Skeletal muscle satellite cell (primary cell): Measurements from ENCODE around the gene C15orf39. TPM values are rescaled to one million over a fixed set of nuclear protein-coding genes. Genes with fewer than 3 reads are reported as not detected.

ENCODE experiments used
- H3K27me3 ChIP-seq: 2 replicates; pipeline ENCODE4 v1.7.0; 2013; ENCODE audit warnings: low read length; ENCODE audit not compliant: control insufficient read depth, insufficient read depth
- H3K36me3 ChIP-seq: 2 replicates; pipeline ENCODE4 v1.7.0; 2013; ENCODE audit warnings: mild to moderate bottlenecking, control low read depth, low read length; ENCODE audit not compliant: insufficient read depth
- H3K4me1 ChIP-seq: 2 replicates; pipeline ENCODE4 v1.7.0; 2013; ENCODE audit warnings: low read length; ENCODE audit not compliant: control insufficient read depth, insufficient read depth
- H3K4me2 ChIP-seq: 2 replicates; pipeline ENCODE4 v1.7.0; 2013; ENCODE audit warnings: mild to moderate bottlenecking, low read length
- H3K4me3 ChIP-seq: 2 replicates; pipeline ENCODE4 v1.7.0; 2013; ENCODE audit warnings: low read length
- H3K9ac ChIP-seq: 2 replicates; pipeline ENCODE4 v1.7.0; 2013; ENCODE audit warnings: mild to moderate bottlenecking, low read depth, low read length, moderate library complexity
- H3K9me3 ChIP-seq: replicated peaks from 2 replicates; pipeline ENCODE4 v1.7.0; 2013; ENCODE audit warnings: mild to moderate bottlenecking, control low read depth, low read length
- total RNA-seq: library from RNA; depleted of rRNA; stranded (reverse); fragments of >200 nt; gene quantifications from 2 replicates; pipeline ENCODE4 v1.2.3, GENCODE V29; 2012; rRNA removed

C15orf39 gene
- 4.1 and 6.3 TPM in 2 replicates for total RNA-seq

DNA sequence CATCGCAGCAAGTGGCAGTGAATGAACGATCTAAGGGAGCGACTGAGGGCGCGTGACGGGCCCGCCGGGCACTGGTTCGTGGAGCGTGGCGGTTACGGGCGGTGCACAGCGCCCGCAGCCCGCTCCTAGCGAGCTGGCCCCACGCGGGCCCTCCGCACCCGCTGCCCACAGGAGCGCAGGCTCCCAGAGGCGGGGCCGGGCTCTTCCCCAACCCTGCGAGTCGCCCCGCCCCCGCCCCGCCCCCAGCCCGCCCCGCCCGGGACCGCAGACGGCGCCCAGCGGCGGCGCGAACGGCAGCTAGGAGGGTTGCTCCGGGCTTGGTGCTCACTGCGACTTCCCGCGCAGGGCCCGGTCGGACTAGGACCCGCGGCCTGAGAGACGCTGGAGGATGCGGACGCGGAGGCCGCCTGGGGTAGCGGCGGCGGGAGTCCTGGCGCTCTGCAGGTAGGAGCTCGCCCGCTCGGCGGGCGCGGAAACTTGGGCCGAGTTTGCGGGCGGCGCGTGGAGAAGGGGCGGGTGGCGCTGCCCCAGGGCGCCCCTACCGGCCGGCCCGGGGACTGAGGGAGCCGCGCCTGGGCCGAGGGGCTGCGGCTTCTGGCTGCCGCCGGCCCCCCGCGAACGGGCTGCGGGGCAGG lies at the start of gene C15orf39:
TSS of gene C15orf39 (plus strand) at position 267 of the 635 bp plus-strand sequence. CDS start 4,167 bp downstream, outside the sequence.
- peak within 1 kb of the TSS; percentile 85 for H3K4me2 ChIP-seq
- peak within 1 kb of the TSS; percentile 99 for H3K4me3 ChIP-seq
- no peaks in the 10 kb centered on the region for H3K9me3 ChIP-seq
- peak within 1 kb of the TSS; percentile 100 for H3K9ac ChIP-seq
- peaks cover 26% of the 10 kb centered on the region for H3K4me1 ChIP-seq
- H3K27me3 ChIP-seq = peaks cover 15% of the 10 kb centered on the region
- no peaks in the 10 kb centered on the region for H3K36me3 ChIP-seq

DNA sequence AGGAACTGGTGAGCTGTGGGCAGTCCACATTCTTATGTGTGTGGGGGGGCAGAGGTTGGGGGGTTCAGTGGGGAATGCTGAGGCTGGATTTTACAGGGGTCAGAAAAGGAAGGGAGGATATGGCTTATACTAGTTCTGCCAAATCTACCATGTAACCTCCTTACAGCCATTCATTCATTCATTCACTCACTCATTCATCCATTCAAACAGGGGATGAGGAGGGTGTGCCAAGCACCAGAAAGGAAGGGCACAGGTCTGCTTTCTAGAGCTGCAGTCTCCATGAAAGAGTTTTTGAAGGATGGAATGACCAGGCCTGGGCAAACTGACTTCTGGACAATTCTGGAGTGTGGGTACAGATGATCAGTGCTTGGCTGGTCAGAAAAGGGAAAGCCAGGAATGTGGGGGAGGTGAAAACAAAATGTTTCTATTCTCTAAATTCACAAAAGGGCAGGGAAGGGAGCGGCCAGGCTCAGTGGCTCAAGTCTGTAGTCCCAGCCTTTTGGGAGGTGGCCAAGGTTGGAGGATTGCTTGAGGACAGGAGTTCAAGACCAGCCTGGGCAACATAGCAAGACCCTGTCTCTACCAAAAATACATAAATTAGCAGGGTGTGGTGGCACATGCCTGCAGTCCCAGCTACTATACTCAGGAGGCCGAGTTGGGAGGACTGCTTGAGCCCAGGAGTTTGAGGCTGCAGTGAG lies 49.2 kb upstream of the C15orf39 start:
- Histone ChIP-seq H3K36me3 (no peaks in the 10 kb centered on the region), H3K9ac (no peak overlapping the region), H3K27me3 (no peaks in the 10 kb centered on the region), H3K4me1 (peaks cover 11% of the 10 kb centered on the region), H3K4me2 (no peak overlapping the region), H3K4me3 (no peak overlapping the region), H3K9me3 (peaks cover 2% of the 10 kb centered on the region)

- H3K36me3 ChIP-seq = no peaks in the 10 kb centered on the region
- no peak overlapping the region for H3K4me2 ChIP-seq
- no peaks in the 10 kb centered on the region for H3K27me3 ChIP-seq
- H3K4me3 ChIP-seq = no peak overlapping the region
- no peak overlapping the region for H3K9ac ChIP-seq
- H3K9me3 ChIP-seq = peaks cover 2% of the 10 kb centered on the region
- H3K4me1 ChIP-seq = peaks cover 11% of the 10 kb centered on the region
Observed at GRCh38 chr15:75153087-75153486, 48.6 kb upstream of the C15orf39 start.

GRCh38 chr15:75153565-75154276 lies 48.0 kb upstream of the C15orf39 start:
- Histone ChIP-seq H3K9me3 (no peaks in the 10 kb centered on the region), H3K4me1 (peaks cover 11% of the 10 kb centered on the region), H3K27me3 (no peaks in the 10 kb centered on the region), H3K36me3 (no peaks in the 10 kb centered on the region), H3K4me3 (no peak overlapping the region), H3K4me2 (no peak overlapping the region), H3K9ac (no peak overlapping the region)

- Histone ChIP-seq H3K9me3 (no peaks in the 10 kb centered on the region), H3K4me1 (peaks cover 9% of the 10 kb centered on the region), H3K4me3 (no peak overlapping the region), H3K36me3 (no peaks in the 10 kb centered on the region), H3K4me2 (no peak overlapping the region), H3K27me3 (no peaks in the 10 kb centered on the region), H3K9ac (no peak overlapping the region)
Observed at GRCh38 chr15:75154461-75155062, 47.1 kb upstream of the C15orf39 start.

- Histone ChIP-seq H3K4me3 (no peak overlapping the region), H3K9ac (no peak overlapping the region), H3K9me3 (no peaks in the 10 kb centered on the region), H3K27me3 (no peaks in the 10 kb centered on the region), H3K4me1 (no peaks in the 10 kb centered on the region), H3K4me2 (no peak overlapping the region), H3K36me3 (no peaks in the 10 kb centered on the region)
Observed at GRCh38 chr15:75156326-75157215, 45.1 kb upstream of the C15orf39 start.

GRCh38 chr15:75158402-75158801 lies 43.3 kb upstream of the C15orf39 start:
- Histone ChIP-seq H3K4me2 (no peak overlapping the region), H3K9me3 (no peaks in the 10 kb centered on the region), H3K4me3 (no peak overlapping the region), H3K4me1 (no peaks in the 10 kb centered on the region), H3K27me3 (no peaks in the 10 kb centered on the region), H3K9ac (no peak overlapping the region), H3K36me3 (no peaks in the 10 kb centered on the region)

DNA sequence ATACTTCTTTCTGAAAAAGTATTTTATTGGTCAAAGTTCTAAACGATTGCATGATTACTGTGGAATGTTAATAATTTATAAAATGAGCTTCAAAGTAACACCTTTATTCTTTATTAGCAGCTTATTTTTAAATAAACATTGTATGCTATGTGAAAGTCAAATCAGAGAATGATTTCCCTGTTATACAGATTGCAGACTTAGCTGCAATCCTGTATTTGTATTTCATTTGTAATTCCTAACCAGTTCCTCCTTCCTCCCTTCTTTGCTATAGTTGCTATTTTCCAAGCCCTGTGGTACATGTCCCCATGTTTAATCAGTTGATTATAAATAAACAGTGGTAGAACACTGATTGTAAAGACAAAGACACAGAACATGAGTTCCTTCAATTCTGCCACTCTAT lies 42.4 kb upstream of the C15orf39 start:
- H3K36me3 ChIP-seq = no peaks in the 10 kb centered on the region
- no peak overlapping the region for H3K9ac ChIP-seq
- H3K4me1 ChIP-seq = no peaks in the 10 kb centered on the region
- H3K9me3 ChIP-seq = no peaks in the 10 kb centered on the region
- H3K4me3 ChIP-seq = no peak overlapping the region
- no peak overlapping the region for H3K4me2 ChIP-seq
- no peaks in the 10 kb centered on the region for H3K27me3 ChIP-seq

- Histone ChIP-seq H3K4me1 (no peaks in the 10 kb centered on the region), H3K9me3 (no peaks in the 10 kb centered on the region)
Observed at GRCh38 chr15:75161106-75161916, 40.4 kb upstream of the C15orf39 start.

DNA sequence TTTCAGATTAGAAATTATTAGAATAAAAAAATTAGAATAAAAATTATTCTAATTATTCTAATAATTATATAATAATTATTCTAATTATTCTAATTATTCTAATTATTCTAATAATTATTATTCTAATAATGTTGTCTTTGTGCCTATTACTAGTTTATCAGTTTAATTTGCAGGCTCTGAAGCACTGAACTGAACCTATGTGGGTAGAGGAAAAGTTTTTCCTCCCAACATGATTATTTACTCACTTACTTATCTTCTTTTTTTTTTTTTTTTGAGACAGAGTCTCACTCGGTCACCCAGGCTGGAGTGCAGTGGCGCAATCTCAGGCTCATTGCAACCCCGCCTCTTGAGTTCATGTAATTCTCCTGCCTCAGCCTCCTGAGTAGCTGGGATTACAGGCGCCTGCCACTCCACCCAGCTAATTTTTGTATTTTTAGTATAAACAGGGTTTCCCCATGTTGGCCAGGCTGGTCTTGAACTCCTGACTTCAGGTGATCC lies 39.7 kb upstream of the C15orf39 start:
- no peaks in the 10 kb centered on the region for H3K27me3 ChIP-seq
- H3K9ac ChIP-seq = no peak overlapping the region
- no peaks in the 10 kb centered on the region for H3K9me3 ChIP-seq
- no peak overlapping the region for H3K4me3 ChIP-seq
- no peaks in the 10 kb centered on the region for H3K36me3 ChIP-seq
- H3K4me1 ChIP-seq = no peaks in the 10 kb centered on the region
- no peak overlapping the region for H3K4me2 ChIP-seq

More at GRCh38 chr15:75161106-75161916, 40.4 kb upstream of the C15orf39 start:
- Histone ChIP-seq H3K36me3 (no peaks in the 10 kb centered on the region), H3K27me3 (no peaks in the 10 kb centered on the region), H3K4me2 (no peak overlapping the region), H3K4me3 (no peak overlapping the region), H3K9ac (no peak overlapping the region)
